Inflammatory macrophage treated with lipopolysaccharide for 1 hour (primary cell): Measurements from ENCODE around the gene KLHL36.
"Not testable (repeated sequence)": the region's sequence is repeated elsewhere in the genome, so short reads cannot be mapped to it uniquely, and the experiment has no call there.

Experiments used
- DNase-seq, 2 donors: peaks; one replicate each; pipeline ENCODE4 v3.0.0-alpha.2; 2020 to 2022

Gene KLHL36

DNA sequence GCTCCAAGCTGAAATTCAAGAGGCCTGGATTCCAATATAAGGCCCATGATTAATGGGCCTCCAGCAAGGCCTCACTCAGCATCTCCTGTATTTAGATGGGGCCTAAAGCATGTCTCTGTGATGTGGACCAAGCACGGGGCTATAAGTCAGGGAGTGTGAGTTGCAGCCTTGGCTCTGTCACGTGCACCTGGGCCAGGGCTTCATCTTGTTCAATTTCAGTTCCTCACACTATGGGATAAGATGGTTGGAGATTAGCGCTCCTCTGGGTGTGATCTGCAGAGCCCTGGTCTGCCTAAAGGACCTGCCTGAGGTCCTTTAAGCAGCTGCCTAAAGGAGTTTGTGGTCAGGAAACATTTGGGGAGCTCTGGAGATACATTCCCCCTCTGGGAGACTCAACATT lies 25.2 kb downstream of the KLHL36 start:
- DNase-seq, result no peak

DNA sequence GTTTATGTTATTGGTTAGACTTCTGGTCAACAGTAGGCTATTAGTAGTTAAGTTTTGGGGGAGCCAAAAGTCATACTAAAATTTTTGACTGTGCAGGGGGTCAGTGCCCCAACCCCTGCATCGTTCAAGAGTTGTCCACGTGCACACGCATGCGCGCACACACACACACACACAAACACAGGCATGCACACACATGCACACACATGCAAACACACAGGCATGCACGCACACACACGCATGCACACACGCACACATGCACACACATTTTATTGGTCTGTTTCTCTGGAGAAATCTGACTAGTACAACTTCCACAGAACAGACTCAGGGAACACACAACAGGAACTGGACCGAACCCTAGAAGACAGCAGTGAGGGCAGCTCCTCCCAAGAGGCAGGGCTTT lies 27.1 kb downstream of the KLHL36 start:
- DNase-seq, result no peak

DNA sequence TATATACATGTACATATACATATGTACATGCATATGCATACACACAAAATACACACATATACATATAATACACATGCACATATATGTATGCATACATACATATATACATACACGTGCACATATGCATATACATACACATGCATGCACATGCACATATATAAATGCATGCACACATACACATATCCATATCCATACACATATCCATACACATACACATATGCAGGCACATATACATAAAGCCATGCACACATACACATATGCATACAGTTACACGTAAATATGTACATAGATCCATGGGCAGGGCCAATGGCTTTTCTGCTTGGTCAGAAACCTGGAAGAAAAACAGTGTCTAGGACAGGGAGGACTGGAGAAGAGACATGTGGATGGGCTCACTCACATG lies 27.6 kb downstream of the KLHL36 start:
- no peak for DNase-seq

DNA sequence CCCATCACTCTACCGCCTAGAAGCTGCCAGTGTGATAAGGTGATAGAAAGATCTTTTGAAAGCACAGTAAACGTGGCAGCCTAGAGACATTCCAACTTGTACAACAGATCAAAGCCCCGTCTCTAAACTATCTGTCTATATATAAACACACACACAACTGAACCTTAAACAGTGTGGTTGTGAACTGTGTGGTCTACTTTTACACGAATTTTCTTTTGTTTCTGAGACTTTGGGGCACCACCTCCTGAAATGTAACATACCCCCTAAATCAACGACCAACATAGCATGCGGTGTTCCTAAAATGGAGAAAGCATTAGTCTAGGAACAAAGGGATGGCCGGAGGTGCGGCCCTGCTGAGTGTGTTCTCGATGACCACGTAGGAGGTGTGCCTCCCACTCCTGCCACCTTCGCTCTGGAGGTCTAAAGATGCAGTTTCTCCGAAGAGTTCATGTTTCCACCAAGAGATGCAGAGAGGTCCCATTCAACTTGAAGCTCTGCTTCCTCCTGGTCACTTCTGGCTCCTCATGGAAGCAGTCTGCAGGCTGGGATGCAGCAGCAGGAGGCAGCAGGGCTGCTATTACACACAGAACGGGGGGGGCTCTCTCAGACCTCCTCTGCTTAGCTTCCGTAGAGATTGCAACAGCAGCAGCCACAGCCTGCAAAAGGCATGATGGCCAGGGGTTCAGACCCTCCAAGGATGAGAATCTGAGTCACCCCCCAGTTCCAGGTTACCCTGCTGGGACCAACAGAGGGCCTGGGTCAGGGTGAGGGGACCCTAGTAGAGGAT lies 28.9 kb downstream of the KLHL36 start:
- no peak for DNase-seq

DNA sequence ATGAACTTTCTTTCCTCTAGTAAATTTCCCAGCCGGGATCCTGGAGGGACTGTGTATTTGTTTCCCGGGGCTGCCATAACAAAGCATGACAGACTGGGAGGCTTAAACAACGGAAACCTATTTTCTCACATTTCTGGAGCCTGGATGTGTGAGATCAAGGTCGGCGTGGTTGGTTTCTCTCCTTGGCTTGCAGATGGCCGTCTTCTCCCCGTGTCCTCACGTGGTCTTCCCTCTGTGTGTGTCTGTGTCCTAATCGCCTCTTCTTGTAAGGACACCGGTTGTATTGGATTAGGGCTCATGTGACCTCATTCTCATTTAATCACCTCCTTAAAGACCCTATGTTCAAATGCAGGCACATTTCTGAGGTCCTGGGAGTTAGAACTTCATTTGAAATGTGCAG lies 29.5 kb downstream of the KLHL36 start:
- DNase-seq, result no peak

DNA sequence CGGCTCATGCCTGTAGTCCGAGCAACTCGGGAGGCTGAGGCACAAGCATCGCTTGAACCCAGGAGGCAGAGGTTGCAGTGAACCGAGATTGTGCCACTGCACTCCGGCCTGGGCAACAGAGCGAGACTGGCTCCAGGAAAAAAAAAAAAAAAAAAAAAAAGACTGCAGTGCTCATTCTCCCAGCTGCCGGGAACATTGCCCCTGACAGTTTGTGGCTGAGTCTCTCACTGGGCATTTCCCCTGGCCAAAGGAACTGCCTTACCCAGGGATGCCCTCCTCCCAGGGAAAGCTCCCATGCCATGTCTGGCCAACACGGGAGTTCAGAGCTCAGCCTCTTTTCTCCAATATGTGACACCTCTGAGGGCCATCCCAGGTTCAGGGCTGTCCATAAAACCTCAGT lies 30.2 kb downstream of the KLHL36 start:
- no peak for DNase-seq

DNA sequence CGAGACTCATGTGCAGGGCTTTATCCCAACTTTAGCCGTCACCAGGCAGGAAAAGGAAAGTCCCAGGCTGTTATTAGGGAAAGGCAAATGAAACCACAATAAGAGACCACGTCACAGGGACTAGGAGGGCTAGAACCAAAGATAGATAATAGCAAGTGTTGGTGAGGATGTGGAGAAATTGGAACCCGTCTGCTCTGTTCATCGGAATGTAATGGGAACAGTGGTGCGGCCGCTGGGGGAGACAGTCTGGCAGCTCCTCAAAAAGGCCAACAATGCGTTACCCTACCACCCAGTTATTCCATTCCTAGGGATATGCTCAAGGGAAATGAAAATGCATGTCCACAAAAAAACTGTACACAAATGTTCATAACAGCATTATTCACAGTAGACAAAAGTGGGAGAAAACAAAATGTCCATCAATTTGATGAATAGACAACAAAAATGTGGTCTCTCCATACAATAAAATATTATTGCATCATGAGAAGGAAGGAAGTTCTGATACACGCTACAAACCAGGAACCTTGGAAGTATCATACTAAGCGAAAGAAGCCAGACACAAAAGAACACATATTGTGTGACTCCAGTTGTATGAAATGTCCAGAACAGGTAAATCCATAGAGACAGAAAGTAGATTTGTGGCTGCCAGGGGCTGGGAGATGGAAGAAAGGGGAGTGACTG lies 32.0 kb downstream of the KLHL36 start:
- DNase-seq, result peak in 1 of 2 donors; percentile 23

DNA sequence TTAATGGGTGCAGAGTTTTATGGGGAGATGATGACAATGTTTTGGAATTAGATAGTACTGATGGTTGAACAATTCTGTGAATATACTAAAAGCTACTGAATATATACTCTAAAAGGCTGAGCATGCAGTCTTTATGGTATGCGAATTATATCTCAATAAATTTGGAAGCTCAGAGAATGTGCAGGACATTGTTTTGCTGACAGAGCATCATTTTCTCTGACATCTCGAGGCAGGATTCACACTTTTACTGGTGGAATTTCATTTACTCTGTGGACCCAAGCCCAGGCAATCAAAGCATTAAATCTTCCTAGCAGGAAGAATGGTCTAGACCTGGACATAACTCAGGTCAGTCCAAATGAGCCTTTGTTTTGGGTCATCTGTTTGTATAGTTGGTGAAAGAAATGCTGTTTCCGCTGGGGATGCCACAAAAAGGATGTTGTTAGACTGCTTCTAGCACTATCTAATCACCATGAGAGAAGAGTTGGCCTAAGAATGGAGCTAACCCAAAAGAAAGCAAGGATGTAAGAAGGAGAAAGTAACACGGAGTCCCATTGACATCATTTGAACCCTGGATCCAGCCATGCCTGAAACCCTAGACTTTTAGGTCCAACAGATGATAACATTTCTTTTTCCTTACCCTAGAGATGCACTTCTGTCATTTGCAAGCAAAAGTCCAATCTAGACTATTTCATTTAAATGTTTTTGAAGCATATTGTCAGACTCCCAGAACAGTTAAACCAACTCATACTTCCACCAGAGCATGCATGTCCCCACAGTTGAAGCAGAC lies 32.7 kb downstream of the KLHL36 start:
- DNase-seq, result no peak

DNA sequence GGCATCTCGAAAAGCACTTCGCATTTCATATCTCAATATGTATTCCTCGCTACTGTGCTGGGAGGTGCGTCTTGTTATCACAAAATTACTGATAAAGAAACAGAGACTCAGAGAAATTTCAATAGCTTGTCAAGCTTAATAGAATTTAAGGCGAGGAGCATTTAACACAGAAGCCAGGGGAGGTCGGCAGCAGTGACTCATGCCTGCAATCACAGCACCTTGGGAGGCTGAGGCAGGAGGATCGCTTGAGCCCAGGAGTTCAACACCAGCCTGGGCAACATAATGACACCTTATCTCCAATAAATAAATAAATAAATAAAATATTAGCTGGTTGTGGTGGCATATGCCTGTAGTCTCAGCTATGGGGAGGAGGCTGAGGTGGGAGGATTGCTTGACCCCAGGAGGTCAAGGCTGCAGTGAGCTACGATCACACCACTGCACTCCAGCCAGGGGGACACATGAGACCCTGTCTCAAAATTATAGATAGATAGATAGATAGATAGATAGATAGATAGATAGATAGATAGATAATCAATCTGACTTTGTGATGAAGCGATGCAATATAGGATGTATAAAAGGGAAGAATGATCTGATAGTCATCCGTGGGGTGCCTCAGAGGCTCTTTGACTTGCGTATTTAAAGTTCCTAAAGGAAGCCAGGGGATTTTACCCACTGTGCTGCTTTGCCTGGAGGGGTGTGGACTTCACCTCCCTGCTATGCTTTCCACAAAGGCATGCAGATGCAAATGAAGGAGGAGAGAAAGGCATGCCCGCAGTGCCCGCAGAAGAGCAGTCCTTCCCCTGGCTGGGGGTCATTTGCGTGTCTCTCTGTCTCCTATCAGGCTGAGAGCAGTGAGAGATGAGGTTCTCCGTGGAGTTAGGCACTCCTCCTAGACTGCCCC lies 35.6 kb downstream of the KLHL36 start:
- no peak for DNase-seq

DNA sequence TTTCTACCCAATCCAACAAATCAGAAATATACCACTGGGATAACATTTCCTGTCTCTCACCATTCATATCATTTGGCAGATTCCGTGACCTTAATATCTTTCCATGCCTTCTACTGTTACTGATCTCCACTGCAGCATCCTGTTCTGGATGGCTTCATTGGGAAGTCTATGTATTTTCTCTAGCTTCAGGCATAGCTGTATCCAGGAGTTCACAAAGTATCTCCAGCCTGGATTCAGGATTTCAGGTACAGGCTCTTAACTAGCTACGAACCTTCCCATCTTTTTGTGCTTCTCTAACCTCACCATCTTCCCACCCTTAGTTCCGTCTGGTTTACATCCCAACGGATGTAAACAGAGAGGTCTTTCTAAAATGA lies 36.3 kb downstream of the KLHL36 start:
- no peak for DNase-seq

DNA sequence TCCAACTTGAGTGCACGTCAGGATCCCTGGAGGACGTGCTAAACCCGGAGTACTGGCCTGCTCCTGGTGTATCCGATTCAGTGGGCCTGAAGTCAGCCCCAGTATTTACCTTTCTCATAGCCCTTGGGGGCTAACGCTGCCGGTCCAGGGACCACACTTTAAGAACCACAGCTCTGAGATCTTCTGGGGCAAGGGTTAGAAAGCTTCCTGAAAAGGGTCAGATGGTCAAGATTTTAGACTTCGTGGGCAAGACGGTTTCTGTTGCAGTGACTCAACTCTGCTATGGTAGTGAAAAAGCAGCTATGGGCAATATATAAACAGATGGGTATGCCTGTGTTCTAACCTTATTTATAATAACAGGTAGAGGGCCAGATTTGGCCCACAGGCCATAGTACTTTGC lies 36.9 kb downstream of the KLHL36 start:
- DNase-seq, result no peak

DNA sequence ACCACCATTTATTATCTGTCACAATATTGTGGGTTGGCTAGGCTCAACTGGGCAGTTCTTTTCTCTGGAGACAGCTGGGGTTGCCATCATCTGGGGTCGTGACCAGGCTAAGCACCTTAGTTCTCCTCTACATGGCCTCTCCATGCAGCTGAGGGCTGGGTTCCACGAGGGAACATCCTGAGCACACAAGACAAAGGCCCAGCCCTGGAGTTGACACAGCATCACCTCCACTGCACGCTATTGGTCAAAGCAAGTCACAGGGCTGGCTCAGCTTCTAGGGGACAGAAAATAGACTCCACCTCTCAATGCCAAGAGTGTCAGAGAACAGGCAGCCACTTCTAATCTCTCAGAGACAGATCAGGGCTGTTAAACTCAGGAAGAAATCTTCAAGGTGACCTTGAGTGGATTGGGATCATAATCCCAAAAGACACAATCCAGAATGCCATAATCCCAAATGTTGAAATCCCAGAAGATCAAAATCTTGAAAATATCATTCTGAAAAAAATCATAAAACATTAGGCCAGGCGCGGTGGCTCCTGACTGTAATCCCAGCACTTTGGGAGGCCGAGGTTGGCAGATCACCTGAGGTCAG lies 38.5 kb downstream of the KLHL36 start:
- DNase-seq, result no peak

DNA sequence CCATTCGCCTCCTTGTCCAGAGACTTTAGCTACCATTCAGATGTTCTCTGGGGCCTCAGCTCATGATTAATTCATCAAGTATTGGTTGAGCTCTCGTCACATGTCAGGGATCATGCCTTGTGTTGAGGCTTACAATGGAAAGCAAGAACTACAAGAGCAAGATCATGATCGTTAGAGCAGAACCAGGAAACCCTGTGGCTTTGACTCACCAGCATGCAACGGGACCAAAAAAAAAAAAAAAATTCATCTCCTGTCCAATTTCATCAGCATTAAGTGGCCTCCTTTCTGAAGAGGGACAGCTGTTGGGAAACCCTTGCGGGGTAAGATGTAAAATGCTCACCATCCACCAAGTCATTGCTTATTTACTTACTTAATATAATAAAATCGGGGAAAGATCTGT lies 39.4 kb downstream of the KLHL36 start:
- DNase-seq, result peak; percentile 82 to 83

DNA sequence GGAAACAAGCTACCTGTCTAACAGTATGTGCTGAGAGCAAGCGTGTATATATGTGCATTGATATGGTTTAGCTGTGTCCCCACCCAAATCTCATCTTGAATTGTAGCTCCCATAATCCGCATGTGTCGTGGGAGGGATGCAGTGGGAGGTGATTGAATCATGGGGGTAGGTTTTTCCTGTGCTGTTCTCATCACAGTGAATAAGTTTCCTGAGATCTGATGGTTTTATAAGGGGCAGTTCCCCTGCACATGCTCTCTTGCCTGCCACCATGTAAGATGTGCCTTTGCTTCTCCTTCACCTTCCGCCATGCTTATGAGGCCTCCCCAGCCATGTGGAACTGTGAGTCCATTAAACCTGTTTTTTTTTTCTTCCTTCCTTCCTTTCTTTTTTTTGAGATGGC lies 39.9 kb downstream of the KLHL36 start:
- DNase-seq, result not testable (repeated sequence)

DNA sequence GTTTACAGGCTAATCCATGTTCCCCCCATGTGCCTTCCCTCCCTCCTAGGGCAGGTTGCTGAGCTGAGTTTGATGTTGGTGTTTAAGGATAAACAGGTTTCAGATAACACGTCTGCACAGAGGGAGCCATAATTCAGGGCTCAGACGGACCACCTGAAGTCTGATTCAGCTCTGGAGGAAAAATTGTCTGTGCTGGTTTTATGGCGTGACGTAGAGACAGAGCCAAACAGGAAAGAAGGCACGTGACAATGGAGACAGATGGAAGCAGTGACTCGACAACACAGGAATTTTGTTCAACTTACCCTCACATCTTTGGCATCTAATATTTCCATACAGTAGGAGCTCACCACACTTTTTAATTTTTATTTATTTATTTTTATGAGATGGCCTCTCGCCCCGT lies 40.8 kb downstream of the KLHL36 start:
- no peak for DNase-seq

DNA sequence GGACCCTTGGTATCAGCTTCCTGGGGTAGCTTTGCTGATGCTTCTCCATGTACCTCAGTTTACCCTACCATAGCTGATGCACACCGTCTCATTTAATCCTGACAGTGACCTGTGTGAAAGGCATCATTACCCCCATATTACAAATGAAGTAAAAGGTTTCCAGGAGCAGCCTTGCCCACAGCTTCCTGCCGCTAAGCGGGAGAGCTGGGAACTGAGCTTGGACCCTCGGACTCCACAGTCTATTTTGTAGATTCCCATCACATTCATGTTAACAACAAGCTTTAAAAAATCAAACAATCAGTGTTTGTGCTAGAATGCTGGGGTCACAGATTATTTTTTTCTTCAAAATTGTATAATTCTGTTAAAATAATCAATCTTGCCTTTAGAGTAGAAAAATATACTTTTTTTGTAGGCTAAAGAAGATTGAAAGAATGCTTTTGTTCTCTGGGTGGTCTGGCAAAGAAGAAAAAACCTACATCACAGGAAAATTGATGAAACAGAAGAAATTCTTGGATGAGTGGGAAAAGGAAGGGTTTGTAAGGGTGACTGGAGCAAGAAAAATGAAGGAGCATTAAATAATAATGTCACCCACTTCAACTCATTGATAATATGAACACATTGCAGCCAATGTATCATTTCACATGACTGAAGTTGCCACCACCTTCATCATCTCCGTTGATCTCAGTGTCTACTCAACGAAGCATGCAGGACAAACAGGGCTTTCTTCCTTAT lies 41.9 kb downstream of the KLHL36 start:
- no peak for DNase-seq

DNA sequence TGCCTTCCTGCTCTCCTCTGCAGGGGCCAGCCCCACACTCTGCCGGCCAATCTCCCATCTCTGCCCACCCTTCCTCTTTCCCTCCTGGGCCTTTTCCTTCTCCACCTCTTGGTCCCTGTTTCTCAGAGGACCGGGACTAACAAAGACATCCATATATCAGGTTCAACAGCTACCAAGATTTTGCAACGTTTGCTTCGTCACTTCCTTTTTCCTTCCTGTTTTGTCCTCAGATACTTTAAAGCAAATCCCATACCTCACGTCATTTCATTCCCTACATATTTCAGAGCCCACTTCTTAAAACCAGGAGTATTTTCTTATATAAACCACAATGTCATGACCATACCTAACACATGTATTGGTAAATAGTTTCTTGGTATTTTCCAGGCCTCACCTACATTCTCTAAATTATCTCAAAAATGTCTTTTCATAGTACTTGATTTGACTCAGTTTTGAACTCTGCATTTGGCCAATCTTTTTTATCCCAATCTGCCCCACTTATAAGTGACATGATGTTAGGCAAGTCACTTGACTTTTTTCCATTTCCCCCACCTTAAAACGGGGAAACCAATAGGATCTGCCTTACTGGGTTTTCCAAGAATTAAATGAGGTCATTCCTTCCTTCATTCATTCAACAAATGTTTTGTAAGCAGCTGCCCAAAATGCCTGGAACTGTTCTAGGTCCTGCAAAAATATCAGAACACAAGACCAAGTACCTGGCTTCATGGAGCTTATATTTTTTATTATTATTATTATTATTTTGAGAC lies 44.3 kb downstream of the KLHL36 start:
- peak; percentile 48 to 74 for DNase-seq

DNA sequence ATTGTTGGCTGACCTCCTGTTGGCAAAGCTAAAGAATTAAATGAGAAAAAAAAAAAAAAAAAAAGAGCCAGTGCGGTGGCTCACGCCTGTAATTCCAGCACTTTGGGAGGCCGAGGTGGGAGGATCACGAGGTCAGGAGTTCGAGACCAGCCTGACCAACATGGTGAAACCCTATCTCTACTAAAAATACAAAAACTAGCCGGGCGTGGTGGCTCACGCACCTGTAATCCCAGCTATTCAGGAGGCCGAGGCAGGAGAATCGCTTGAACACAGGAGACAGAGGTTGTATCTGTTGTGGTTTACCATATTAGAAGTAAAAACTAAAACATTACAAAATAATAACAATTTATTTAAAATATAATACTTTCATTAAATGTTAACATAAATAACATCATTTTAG lies 45.6 kb downstream of the KLHL36 start:
- not testable (repeated sequence) for DNase-seq

DNA sequence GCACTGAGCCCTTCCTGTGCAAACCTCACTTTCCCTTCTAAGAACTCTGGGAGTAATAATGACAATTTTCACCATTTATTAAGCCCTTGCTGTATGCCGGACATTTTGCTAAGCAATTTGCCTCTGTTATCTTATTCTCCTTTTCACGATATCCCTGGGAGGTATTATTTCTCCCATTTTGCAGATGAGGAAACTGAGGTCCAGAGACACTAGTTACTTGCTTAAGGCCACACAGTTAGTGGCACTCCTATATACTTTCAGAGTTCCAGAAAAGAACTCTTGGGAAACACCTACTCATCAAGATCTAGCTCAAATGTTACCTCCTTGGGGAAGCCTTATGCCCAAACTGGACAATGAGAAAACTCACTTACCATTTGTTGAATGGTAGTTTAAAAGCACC lies 46.7 kb downstream of the KLHL36 start:
- no peak for DNase-seq

DNA sequence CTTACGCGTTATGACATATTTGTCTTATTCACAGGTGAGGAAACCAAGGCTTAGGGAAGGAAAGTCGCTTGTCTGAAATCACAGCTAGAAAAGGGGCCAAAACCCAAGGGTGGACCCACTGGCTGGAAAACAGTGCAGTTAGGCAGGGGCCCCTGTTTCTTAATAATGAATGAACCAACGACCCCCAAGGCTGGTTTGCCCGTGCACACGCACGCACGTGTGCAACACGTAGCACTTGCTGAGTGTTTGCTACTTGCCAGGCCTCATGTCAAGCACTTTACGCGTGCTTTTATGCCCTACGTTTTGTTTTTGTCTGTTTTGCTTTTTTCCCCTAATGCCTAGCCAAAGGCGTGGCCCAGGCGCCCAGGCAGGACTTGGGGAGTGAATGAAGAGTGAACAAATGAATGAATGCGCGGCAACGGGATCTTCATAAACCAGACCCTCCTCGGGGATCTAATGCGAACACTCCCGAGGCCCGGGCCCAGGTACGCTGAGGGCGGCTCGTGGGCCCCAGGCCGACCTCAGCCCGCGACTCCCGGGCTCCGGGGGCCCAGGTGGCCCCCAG lies 50.9 kb downstream of the KLHL36 start:
- peak in 1 of 2 donors; percentile 16 for DNase-seq
